HG02885 (cell line): Measurements from ENCODE around the gene LPAR1.

Source experiments
- ATAC-seq: cut with Tn5 transposase; IDR thresholded peaks from one replicate; pipeline ENCODE4 v1.9.1; 2021; ENCODE audit warnings: mild to moderate bottlenecking; ENCODE audit not compliant: unreplicated experiment, poor library complexity

LPAR1 gene

GRCh38 chr9:110926828-110927487 lies 111.3 kb downstream of the LPAR1 start:
- ATAC-seq = no peak

- ATAC-seq = no peak
These were observed 114.7 kb downstream of the LPAR1 start for GRCh38 chr9:110923601-110924000.

GRCh38 chr9:110922145-110922544 lies 116.1 kb downstream of the LPAR1 start:
- ATAC-seq = no peak

- ATAC-seq = no peak
These were observed 116.6 kb downstream of the LPAR1 start for GRCh38 chr9:110921705-110922104.

GRCh38 chr9:110919609-110920008 lies 118.7 kb downstream of the LPAR1 start:
- no peak for ATAC-seq

GRCh38 chr9:110919050-110919435 lies 119.2 kb downstream of the LPAR1 start:
- ATAC-seq = no peak

GRCh38 chr9:110918316-110919049 lies 119.8 kb downstream of the LPAR1 start:
- no peak for ATAC-seq

GRCh38 chr9:110916403-110916802 lies 121.9 kb downstream of the LPAR1 start:
- no peak for ATAC-seq

- ATAC-seq = no peak
These were observed 125.6 kb downstream of the LPAR1 start for GRCh38 chr9:110912419-110913291.

- ATAC-seq = no peak
These were observed 126.4 kb downstream of the LPAR1 start for GRCh38 chr9:110911659-110912418.

GRCh38 chr9:110908894-110909293 lies 129.4 kb downstream of the LPAR1 start:
- no peak for ATAC-seq

GRCh38 chr9:110900917-110901316 lies 137.4 kb downstream of the LPAR1 start:
- ATAC-seq = no peak

GRCh38 chr9:110900456-110900855 lies 137.8 kb downstream of the LPAR1 start:
- no peak for ATAC-seq

- ATAC-seq = no peak
These were observed 139.4 kb downstream of the LPAR1 start for GRCh38 chr9:110898866-110899265.

GRCh38 chr9:110898358-110898757 lies 139.9 kb downstream of the LPAR1 start:
- ATAC-seq = no peak

- no peak for ATAC-seq
These were observed 140.3 kb downstream of the LPAR1 start for GRCh38 chr9:110897943-110898342.

- no peak for ATAC-seq
These were observed 142.9 kb downstream of the LPAR1 start for GRCh38 chr9:110895147-110895905.

GRCh38 chr9:110894731-110895130 lies 143.5 kb downstream of the LPAR1 start:
- ATAC-seq = no peak

GRCh38 chr9:110892689-110893088 lies 145.6 kb downstream of the LPAR1 start:
- no peak for ATAC-seq

- ATAC-seq = no peak
These were observed 146.5 kb downstream of the LPAR1 start for GRCh38 chr9:110891760-110892159.
